A549 treated with AZD2906 at 1 μM for 4 hours (cell line): ENCODE results near the gene CRYBA2. TPM values are rescaled to one million over a fixed set of nuclear protein-coding genes. Genes with fewer than 3 reads are reported as not detected.

ENCODE experiments used
- total RNA-seq: library from RNA; stranded (reverse); fragments of 200-300 nt; extraction: Qiagen RNA extraction; gene quantifications from 5 replicates; pipeline ENCODE4 v1.2.3, GENCODE V29; 2022

The CRYBA2 gene
- total RNA-seq = 0.10 to 0.25 TPM in 2 of 5 replicates, not detected in the others

DNA sequence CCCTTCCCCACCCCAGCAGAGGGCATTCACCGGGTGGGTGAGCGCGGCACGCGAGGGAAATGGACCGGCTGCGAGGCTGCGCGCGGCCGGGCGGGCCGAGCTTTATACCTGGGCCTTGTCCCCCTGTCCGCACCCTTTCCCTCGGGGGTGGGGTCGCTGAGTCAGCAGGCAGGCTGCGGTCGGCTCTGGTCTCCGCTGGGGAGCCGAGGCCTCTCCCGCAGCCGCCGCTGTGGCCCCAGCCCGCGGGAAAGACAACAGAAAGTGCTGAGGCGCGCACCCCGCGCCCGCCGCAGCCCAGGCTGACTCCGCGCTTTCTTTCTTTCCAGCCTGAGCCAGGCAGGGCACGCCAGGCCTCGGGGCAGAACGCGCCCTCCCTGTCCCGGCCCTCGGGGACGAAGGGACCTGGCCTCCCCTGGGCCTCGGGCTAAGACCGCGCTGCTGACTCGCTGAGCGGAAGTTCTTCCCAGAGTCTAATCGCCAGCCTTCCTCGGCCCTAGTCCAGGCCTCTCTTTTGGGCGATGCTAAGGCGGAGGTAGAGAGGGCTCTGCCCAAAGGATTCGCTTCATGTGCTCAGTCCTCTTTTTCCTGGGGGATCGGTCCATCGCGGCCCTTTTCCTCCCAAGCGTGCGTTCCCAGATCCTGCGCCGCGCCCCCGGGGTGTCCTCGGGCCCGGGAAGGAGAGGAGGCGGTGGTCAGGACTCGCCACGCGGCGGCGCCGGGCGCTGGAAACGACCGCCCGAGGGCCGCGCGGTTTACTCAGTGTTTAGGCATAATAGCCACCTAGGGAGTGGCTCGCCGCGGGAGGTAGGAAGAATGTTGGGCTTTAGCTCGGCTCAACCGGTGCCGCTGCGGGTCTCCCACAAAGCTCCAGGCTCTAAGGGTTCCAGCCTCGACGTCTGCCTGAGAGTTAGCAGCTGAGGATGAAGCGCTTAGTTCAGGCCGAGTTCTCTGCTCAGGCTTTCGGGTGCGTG, at the start of gene CRYBA2:
Gene CRYBA2 (minus strand): TSS at position 78 of the 971 bp plus-strand sequence. CDS start 246 bp downstream, outside the sequence.

DNA sequence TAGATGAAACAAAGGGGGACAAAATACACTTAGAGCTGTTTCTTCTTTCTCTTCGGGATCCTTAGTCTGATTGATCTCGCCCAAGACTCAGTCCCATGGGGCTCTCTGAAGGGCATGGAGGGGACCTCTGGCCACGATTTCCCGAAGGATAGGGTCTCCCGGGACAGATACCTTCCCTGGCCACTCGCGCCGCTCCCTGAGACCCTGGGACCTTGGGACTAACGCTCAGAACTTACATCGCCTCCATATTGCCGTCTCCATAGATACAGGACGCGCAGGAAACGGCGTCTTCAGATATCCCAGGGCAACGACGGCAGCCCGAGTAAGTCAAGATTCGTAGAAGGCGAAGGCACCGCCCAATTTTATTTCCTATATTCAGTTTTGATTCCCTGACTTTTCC, 48.0 kb upstream of the CRYBA2 start, which contains the start of gene CFAP65:
Gene CFAP65 (minus strand): TSS at position 265 of the 400 bp plus-strand sequence. CDS start 2,468 bp downstream, outside the sequence.

GRCh38 chr2:218985021-218985324, 8.2 kb downstream of the CRYBA2 start, which contains the start of gene FEV:
Gene FEV, minus strand, starts transcription at chr2:218985184. Its CDS starts 109 bp downstream, at chr2:218985075.

GRCh38 chr2:218959141-218959731, 34.0 kb downstream of the CRYBA2 start, which contains the start of gene CDK5R2:
Gene CDK5R2, plus strand, starts transcription at chr2:218959666. Its CDS starts 155 bp downstream, at chr2:218959821.

Other genes with a start within 250 kb of the CRYBA2 start
- gene CYP27A1, start 211.3 kb downstream of the CRYBA2 start, total RNA-seq = 0.09 to 0.18 TPM (median 0.11 TPM) in 5 replicates
- gene PRKAG3, start 161.6 kb downstream of the CRYBA2 start, total RNA-seq = not detected in 5 replicates
- gene WNT6, start 133.6 kb downstream of the CRYBA2 start, total RNA-seq = 0.17 to 0.27 TPM (median 0.25 TPM) in 5 replicates
- 0.06 to 0.11 TPM (median 0.09 TPM) in 4 of 5 replicates, not detected in the other for gene WNT10A, start 112.6 kb downstream of the CRYBA2 start, total RNA-seq
- 4.6 to 8.8 TPM (median 7.0 TPM) in 5 replicates for gene CDK5R2, start 33.8 kb downstream of the CRYBA2 start, total RNA-seq
- not detected in 5 replicates for gene FEV, start 8.2 kb downstream of the CRYBA2 start, total RNA-seq
- 0.11 to 0.32 TPM (median 0.17 TPM) in 5 replicates for gene CFAP65, start 48.1 kb upstream of the CRYBA2 start, total RNA-seq
- gene IHH, start 67.5 kb upstream of the CRYBA2 start, total RNA-seq = 0.28 to 0.88 TPM (median 0.74 TPM) in 5 replicates
- 15.2 to 19.0 TPM (median 16.9 TPM) in 5 replicates for gene NHEJ1, start 167.4 kb upstream of the CRYBA2 start, total RNA-seq
- gene SLC23A3, start 176.6 kb upstream of the CRYBA2 start, total RNA-seq = 0.13 to 0.63 TPM (median 0.41 TPM) in 5 replicates
- 39.9 to 49.9 TPM (median 47.1 TPM) in 5 replicates for gene CNPPD1, start 183.5 kb upstream of the CRYBA2 start, total RNA-seq
- 65.5 to 83.4 TPM (median 79.7 TPM) in 5 replicates for gene RETREG2, start 184.9 kb upstream of the CRYBA2 start, total RNA-seq
- gene ZFAND2B, start 213.4 kb upstream of the CRYBA2 start, total RNA-seq = 16.7 to 21.2 TPM (median 20.2 TPM) in 5 replicates
- 21.3 to 30.4 TPM (median 27.3 TPM) in 5 replicates for gene ABCB6, start 225.5 kb upstream of the CRYBA2 start, total RNA-seq
- 39.3 to 45.7 TPM (median 44.4 TPM) in 5 replicates for gene ATG9A, start 236.2 kb upstream of the CRYBA2 start, total RNA-seq
- gene ANKZF1, start 236.4 kb upstream of the CRYBA2 start, total RNA-seq = 12.5 to 17.3 TPM (median 15.3 TPM) in 5 replicates